ENCODE data around the gene FAM219B. TPM values are rescaled to one million over a fixed set of nuclear protein-coding genes. Genes with fewer than 3 reads are reported as not detected.

Gene FAM219B
- total and polyA plus RNA-seq, 2 donors (not counting 1 experiment from before 2014, with no cell fraction given), result 80.2 to 109 TPM

GRCh38 chr15:74863239-74864056, 43.2 kb downstream of the FAM219B start:
- 87% methylated on average over 10 of the region's 11 CpGs for WGBS (ENCODE audit: insufficient coverage)
- CTCF ChIA-PET, result no interaction called here
- H3K4me2 ChIP-seq (replicated peaks; ENCODE audit: low read depth, low read length, poor library complexity, severe bottlenecking), result no peak overlapping the region

More at GRCh38 chr15:74863239-74864056, 43.2 kb downstream of the FAM219B start:
- TF ChIP-seq EZH2 (IDR thresholded peaks at IDR 0.05; ENCODE audit: borderline replicate concordance, insufficient read depth, low read depth, low read length, poor library complexity, severe bottlenecking), result no peak
- TF ChIP-seq, protein P1, sequence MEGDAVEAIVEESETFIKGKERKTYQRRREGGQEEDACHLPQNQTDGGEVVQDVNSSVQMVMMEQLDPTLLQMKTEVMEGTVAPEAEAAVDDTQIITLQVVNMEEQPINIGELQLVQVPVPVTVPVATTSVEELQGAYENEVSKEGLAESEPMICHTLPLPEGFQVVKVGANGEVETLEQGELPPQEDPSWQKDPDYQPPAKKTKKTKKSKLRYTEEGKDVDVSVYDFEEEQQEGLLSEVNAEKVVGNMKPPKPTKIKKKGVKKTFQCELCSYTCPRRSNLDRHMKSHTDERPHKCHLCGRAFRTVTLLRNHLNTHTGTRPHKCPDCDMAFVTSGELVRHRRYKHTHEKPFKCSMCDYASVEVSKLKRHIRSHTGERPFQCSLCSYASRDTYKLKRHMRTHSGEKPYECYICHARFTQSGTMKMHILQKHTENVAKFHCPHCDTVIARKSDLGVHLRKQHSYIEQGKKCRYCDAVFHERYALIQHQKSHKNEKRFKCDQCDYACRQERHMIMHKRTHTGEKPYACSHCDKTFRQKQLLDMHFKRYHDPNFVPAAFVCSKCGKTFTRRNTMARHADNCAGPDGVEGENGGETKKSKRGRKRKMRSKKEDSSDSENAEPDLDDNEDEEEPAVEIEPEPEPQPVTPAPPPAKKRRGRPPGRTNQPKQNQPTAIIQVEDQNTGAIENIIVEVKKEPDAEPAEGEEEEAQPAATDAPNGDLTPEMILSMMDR (IDR thresholded peaks at IDR 0.05), result no peak
- peaks cover 92% of the 10 kb centered on the region for H4K20me1 ChIP-seq (ENCODE audit: control insufficient read depth, insufficient read depth, low read length, poor library complexity, severe bottlenecking)
- H3K36me3 ChIP-seq (replicated peaks in 1 of 2; ENCODE audit: control extremely low read depth in 1 of 2, control insufficient read depth in 1 of 2, extremely low read depth in 1 of 2, insufficient read depth in 2 of 2, low read length in 1 of 2), result peaks cover 0 to 19% of the 10 kb centered on the region in 2 experiments
- H3K4me3 ChIP-seq (ENCODE audit: control extremely low read depth in 1 of 5, extremely low read depth in 1 of 5, insufficient read depth in 1 of 5, low read depth in 2 of 5, low read length in 4 of 5), result no peak overlapping the region
- ATAC-seq (ENCODE audit: low read depth), result no peak
- Mint-ChIP-seq H3K9me3 (ENCODE audit: insufficient read depth) (no peaks in the 10 kb centered on the region), H3K27me3 (no peaks in the 10 kb centered on the region), H3K4me3 (no peak overlapping the region), H3K27ac (peak overlapping the region; percentile 3), H3K4me1 (peaks cover 55% of the 10 kb centered on the region)
- H3K9me3 ChIP-seq (ENCODE audit: control extremely low read depth in 1 of 3, control insufficient read depth in 2 of 3, insufficient read depth in 1 of 3, low read length in 2 of 3), result no peaks in the 10 kb centered on the region
- H3K9ac ChIP-seq (ENCODE audit: low read length), result no peak overlapping the region
- no peak overlapping the region for H3K27ac ChIP-seq (ENCODE audit: low read length in 2 of 2)
- H3K79me2 ChIP-seq (ENCODE audit: control insufficient read depth, insufficient read depth, low read length), result peaks cover 93% of the 10 kb centered on the region
- POLR2A ChIA-PET, result interaction anchor here (0.6 to 0.7 kb wide), 2 partner anchors 12 to 34 kb away, joined by 3 to 4 read pairs; no protein-coding TSS in a partner anchor
- intact Hi-C loops (cut with micrococcal nuclease), result no loop called here
- H2AFZ ChIP-seq (ENCODE audit: insufficient read depth, low read depth, low read length, poor library complexity, severe bottlenecking), result no peak overlapping the region
- no peak for DNase-seq
- H3K4me1 ChIP-seq (ENCODE audit: control insufficient read depth in 2 of 2, insufficient read depth in 2 of 2, low read length in 2 of 2), result peaks cover 29 to 35% of the 10 kb centered on the region in 2 donors
- H3K27me3 ChIP-seq (replicated peaks in 1 of 4; ENCODE audit: control extremely low read depth in 1 of 4, control insufficient read depth in 3 of 4, insufficient read depth in 4 of 4, low read length in 3 of 4), result no peaks in the 10 kb centered on the region

Measured in B cell (primary cell).